Endothelial cell of umbilical vein (primary cell): Measurements from ENCODE around the gene VTI1A. TPM values are rescaled to one million over a fixed set of nuclear protein-coding genes. Genes with fewer than 3 reads are reported as not detected.

Source experiments
- BruUV-seq: library from RNA; stranded (reverse); fragments of 400-500 nt; replicated peaks from 2 replicates; lab custom pipeline; 2021; lab: Mats Ljungman, UMichigan
- CTCF ChIA-PET: fragments of 300-600, 350-600 bp; sonication (Branson Sonifier 250); formaldehyde crosslinking; loops from one replicate; lab custom pipeline; 2021; ENCODE audit warnings: antibody characterized with exemption, inconsistent platforms; lab: Charles Lee
- POLR2A ChIA-PET: fragments of 300-600, 350-600 bp; sonication (Branson Sonifier 250); formaldehyde crosslinking; loops from one replicate; lab custom pipeline; 2021; ENCODE audit warnings: antibody characterized with exemption, inconsistent platforms; lab: Charles Lee
- DNase-seq: peaks from one replicate; pipeline ENCODE4 v3.0.0-alpha.2; 2011; ENCODE audit warnings: low read depth, low spot score
- FAIRE-seq: peaks from 2 replicates; lab custom pipeline; 2011; peaks lifted over from hg19 to GRCh38; lab: Jason Lieb, UNC
- H2AFZ ChIP-seq: 2 replicates; pipeline ENCODE4 v1.6.0; 2012; ENCODE audit warnings: low read depth, low read length, control low read depth, inconsistent platforms
- H3K27ac ChIP-seq: 2 replicates; pipeline ENCODE4 v1.5.1; 2011; ENCODE audit warnings: low read depth, mild to moderate bottlenecking, control low read depth, low read length, moderate library complexity; ENCODE audit not compliant: insufficient read depth
- H3K27me3 ChIP-seq, 2 experiments: 2 replicates each; pipeline versions ENCODE4 v1.6.0 to v1.6.1; 2011; ENCODE audit warnings: low read length in 2 of 2, mixed read lengths in 1 of 2; ENCODE audit not compliant: control insufficient read depth in 2 of 2, insufficient read depth in 2 of 2
- H3K36me3 ChIP-seq, 2 experiments: 2 replicates in 1 of 2; 3 replicates in 1 of 2; pipeline ENCODE4 v1.5.1; 2011; ENCODE audit warnings: low read length in 2 of 2, mild to moderate bottlenecking in 1 of 2, moderate library complexity in 1 of 2; ENCODE audit not compliant: control insufficient read depth in 2 of 2, insufficient read depth in 2 of 2; ENCODE audit errors: extremely low read depth in 1 of 2
- H3K4me1 ChIP-seq: 3 replicates; pipeline ENCODE4 v1.5.1; 2011; ENCODE audit warnings: mild to moderate bottlenecking, low read length; ENCODE audit not compliant: control insufficient read depth, insufficient read depth; ENCODE audit errors: extremely low read depth
- H3K4me2 ChIP-seq: 2 replicates; pipeline ENCODE4 v1.6.1; 2011; ENCODE audit warnings: low read length, control low read depth, mixed read lengths; ENCODE audit not compliant: insufficient read depth
- H3K4me3 ChIP-seq, 3 experiments: fragments of 200-600 bp in 1 of 3; sonication (generic), shearing (Covaris generic) in 1 of 3; replicated peaks in 1 of 3; 2 replicates each; pipeline ENCODE4 v1.5.1; 2011 to 2016; ENCODE audit warnings: control low read depth in 3 of 3, low read length in 3 of 3, mild to moderate bottlenecking in 2 of 3, inconsistent platforms in 1 of 3, low read depth in 1 of 3, moderate library complexity in 1 of 3; ENCODE audit not compliant: insufficient read depth in 1 of 3
- H3K79me2 ChIP-seq: 2 replicates; pipeline ENCODE4 v1.6.0; 2012; ENCODE audit warnings: low read length, inconsistent platforms; ENCODE audit not compliant: control insufficient read depth, insufficient read depth
- H3K9ac ChIP-seq: replicated peaks from 2 replicates; pipeline ENCODE3; 2011; ENCODE audit warnings: low read length, control low read depth; ENCODE audit not compliant: insufficient read depth; ENCODE audit errors: extremely low read depth
- H3K9me1 ChIP-seq: replicated peaks from 3 replicates; pipeline ENCODE4 v1.6.0; 2011; ENCODE audit warnings: mild to moderate bottlenecking, low read length; ENCODE audit not compliant: control insufficient read depth, insufficient read depth; ENCODE audit errors: extremely low read depth
- H3K9me3 ChIP-seq: replicated peaks from 2 replicates; pipeline ENCODE4 v1.5.1; 2012; ENCODE audit warnings: low read length, inconsistent platforms; ENCODE audit not compliant: control insufficient read depth, insufficient read depth
- H4K20me1 ChIP-seq: replicated peaks from 2 replicates; pipeline ENCODE3; 2011; ENCODE audit warnings: mild to moderate bottlenecking, low read length; ENCODE audit not compliant: control insufficient read depth, insufficient read depth; ENCODE audit errors: extremely low read depth
- CTCF ChIP-seq, 2 donors: IDR thresholded peaks; 1 replicate in 1 of 2; 2 replicates in 1 of 2; pipeline ENCODE4 v1.5.1; 2011; ENCODE audit warnings: low read length in 2 of 2, mild to moderate bottlenecking in 2 of 2, moderate library complexity in 2 of 2, control low read depth in 1 of 2, inconsistent platforms in 1 of 2, low read depth in 1 of 2; ENCODE audit not compliant: insufficient read depth in 1 of 2; ENCODE audit errors: extremely low read depth in 1 of 2
- EZH2 ChIP-seq: IDR thresholded peaks from 2 replicates; pipeline ENCODE4 v1.6.1; 2012; ENCODE audit warnings: borderline replicate concordance, low read depth, mild to moderate bottlenecking, moderate library complexity, low read length, inconsistent platforms; ENCODE audit not compliant: severe bottlenecking
- FOS ChIP-seq: IDR thresholded peaks from 2 replicates; pipeline ENCODE4 v1.6.1; 2011; ENCODE audit warnings: mild to moderate bottlenecking, low read length, moderate library complexity, borderline replicate concordance; ENCODE audit not compliant: insufficient read depth
- GATA2 ChIP-seq: IDR thresholded peaks from 2 replicates; pipeline ENCODE4 v1.7.0; 2011; ENCODE audit warnings: low read depth, mild to moderate bottlenecking, moderate library complexity, mixed read lengths, low read length; ENCODE audit not compliant: insufficient read length, insufficient read depth
- JUN ChIP-seq: IDR thresholded peaks from 2 replicates; pipeline ENCODE4 v1.6.1; 2011; ENCODE audit warnings: borderline replicate concordance, low read depth; ENCODE audit not compliant: insufficient read length, insufficient read depth
- MAX ChIP-seq: IDR thresholded peaks from 2 replicates; pipeline ENCODE4 v1.6.1; 2011; ENCODE audit not compliant: insufficient read depth, insufficient read length
- MYC ChIP-seq: IDR thresholded peaks from one replicate; pipeline ENCODE4 v1.6.1; 2011; ENCODE audit warnings: mild to moderate bottlenecking, low read depth, low read length
- POLR2A ChIP-seq: IDR thresholded peaks from 2 replicates; pipeline ENCODE4 v1.6.1; 2012; ENCODE audit warnings: low read depth, mild to moderate bottlenecking, control low read depth, low read length
- POLR2AphosphoS5 ChIP-seq: IDR thresholded peaks from 2 replicates; pipeline ENCODE4 v1.6.1; 2012; ENCODE audit warnings: low read depth, mild to moderate bottlenecking, control low read depth, low read length, moderate library complexity; ENCODE audit not compliant: insufficient read depth
- dilution Hi-C: fragments of 300-500 bp; cut with MboI; formaldehyde crosslinking; loops from one replicate; pipeline ENCODE4 v1.15.0; 2019; ENCODE audit warnings: low sequenced_read_pairs; ENCODE audit not compliant: extremely low pct_ligation_motif_present
- intact Hi-C: fragments of 100-400 bp; cut with micrococcal nuclease; formaldehyde crosslinking; loops from one replicate; pipeline ENCODE4 v1.10.0; 2022
- polyA plus RNA-seq, 4 experiments: library from polyadenylated mRNA; depleted of rRNA in 3 of 4; stranded (reverse) in 3 of 4; unstranded in 1 of 4; fragments of >200 nt; gene quantifications; 2 replicates each; pipeline versions ENCODE4 v1.2.1 to v1.2.3, GENCODE V29; 2011 to 2012; ENCODE audit warnings: missing spikeins in 1 of 4
- total RNA-seq: library from RNA; stranded (reverse); gene quantifications from 2 replicates; pipeline ENCODE4 v1.2.3, GENCODE V29; 2021

VTI1A gene
- total and polyA plus RNA-seq, 2 donors (not counting 3 experiments of a cell fraction or from before 2014, with no cell fraction given) = 10.8 to 35.6 TPM

- CTCF ChIA-PET = interaction anchor here (1.4 kb wide), 1 partner anchor 9 kb away, joined by 4 read pairs; no protein-coding TSS in a partner anchor
- BruUV-seq = no TSS peak
- dilution Hi-C loops (no loop called here), intact Hi-C loops (no loop called here)
- Histone ChIP-seq H3K4me3 (no peak overlapping the region), H4K20me1 (no peaks in the 10 kb centered on the region), H3K4me2 (no peak overlapping the region), H3K9ac (no peak overlapping the region), H3K9me1 (no peaks in the 10 kb centered on the region), H3K9me3 (no peaks in the 10 kb centered on the region), H2AFZ (no peak overlapping the region), H3K79me2 (no peaks in the 10 kb centered on the region), H3K36me3 (no peaks in the 10 kb centered on the region), H3K27ac (no peak overlapping the region), H3K4me1 (no peaks in the 10 kb centered on the region), H3K27me3 (no peaks in the 10 kb centered on the region)
- TF ChIP-seq CTCF (IDR thresholded peaks at IDR 0.05; ENCODE audit: extremely low read depth in 1 of 2, insufficient read depth in 1 of 2, low read depth in 1 of 2, low read length in 2 of 2) = no peak
- TF ChIP-seq JUN = no peak
- TF ChIP-seq POLR2A = no peak
- DNase-seq (no peak), FAIRE-seq (no peak)
- POLR2A ChIA-PET = no interaction called here
Observed at GRCh38 chr10:112524641-112525040, 77.6 kb downstream of the VTI1A start.

- no TSS peak for BruUV-seq
- Histone ChIP-seq H2AFZ (no peak overlapping the region), H4K20me1 (no peaks in the 10 kb centered on the region), H3K9me1 (no peaks in the 10 kb centered on the region), H3K36me3 (no peaks in the 10 kb centered on the region), H3K9me3 (no peaks in the 10 kb centered on the region), H3K27ac (no peak overlapping the region), H3K4me2 (no peak overlapping the region), H3K27me3 (no peaks in the 10 kb centered on the region), H3K9ac (no peak overlapping the region), H3K4me3 (no peak overlapping the region), H3K79me2 (no peaks in the 10 kb centered on the region), H3K4me1 (no peaks in the 10 kb centered on the region)
- FAIRE-seq (no peak), DNase-seq (no peak)
- POLR2A ChIA-PET = no interaction called here
- intact Hi-C loops = no loop called here
- dilution Hi-C loops = no loop called here
- CTCF ChIA-PET = interaction anchor here (1.4 kb wide), 1 partner anchor 8 kb away, joined by 4 read pairs; no protein-coding TSS in a partner anchor
- TF ChIP-seq CTCF (IDR thresholded peaks at IDR 0.05; ENCODE audit: extremely low read depth in 1 of 2, insufficient read depth in 1 of 2, low read depth in 1 of 2, low read length in 2 of 2) = no peak
- no peak for TF ChIP-seq POLR2A
- no peak for TF ChIP-seq FOS
- TF ChIP-seq MYC = no peak
- TF ChIP-seq EZH2 = no peak
- no peak for TF ChIP-seq JUN
- no peak for TF ChIP-seq POLR2AphosphoS5
- no peak for TF ChIP-seq GATA2
- no peak for TF ChIP-seq MAX
Observed at GRCh38 chr10:112525200-112525599, 78.2 kb downstream of the VTI1A start.
